Panc1 (cell line): ENCODE results near the gene OR6Y1.

Source experiments
- POLR2AphosphoS5 ChIP-seq: IDR thresholded peaks from 2 replicates; pipeline ENCODE4 v1.6.1; 2012; ENCODE audit warnings: mild to moderate bottlenecking, low read depth, low read length, moderate library complexity
- SIN3A ChIP-seq: IDR thresholded peaks from 2 replicates; pipeline ENCODE4 v1.6.1; 2012; ENCODE audit warnings: low read depth, mild to moderate bottlenecking, low read length, moderate library complexity, borderline replicate concordance; ENCODE audit not compliant: insufficient read depth
- TCF7L2 ChIP-seq: IDR thresholded peaks from 2 replicates; pipeline ENCODE4 v1.6.1; 2011; ENCODE audit warnings: mild to moderate bottlenecking, low read depth, low read length, inconsistent platforms
- TF ChIP-seq, protein P1 (sequence below): fragments of 450-650 bp; IDR thresholded peaks from 2 replicates; pipeline ENCODE4 v1.5.1; 2017; ENCODE audit warnings: mild to moderate bottlenecking

DNA sequence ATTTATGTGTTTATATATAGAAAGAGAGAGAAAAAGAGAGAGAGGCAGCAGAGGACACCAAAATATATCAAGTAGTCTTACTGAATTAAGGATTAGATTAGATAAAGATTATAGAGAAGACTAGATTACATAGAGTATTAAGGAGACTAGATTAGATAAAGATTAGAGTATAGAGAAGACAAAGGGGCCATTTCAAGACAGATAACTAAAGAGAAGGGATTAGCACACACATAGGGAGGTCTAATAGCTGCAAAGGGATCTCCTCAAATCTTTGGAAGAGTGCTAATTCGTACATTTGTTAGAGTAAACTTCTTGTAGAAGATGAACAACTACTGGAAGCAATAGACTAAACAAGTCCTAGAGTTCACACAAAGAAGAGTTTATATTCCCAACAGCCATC lies 34.2 kb downstream of the OR6Y1 start:
- TF ChIP-seq, protein P1, sequence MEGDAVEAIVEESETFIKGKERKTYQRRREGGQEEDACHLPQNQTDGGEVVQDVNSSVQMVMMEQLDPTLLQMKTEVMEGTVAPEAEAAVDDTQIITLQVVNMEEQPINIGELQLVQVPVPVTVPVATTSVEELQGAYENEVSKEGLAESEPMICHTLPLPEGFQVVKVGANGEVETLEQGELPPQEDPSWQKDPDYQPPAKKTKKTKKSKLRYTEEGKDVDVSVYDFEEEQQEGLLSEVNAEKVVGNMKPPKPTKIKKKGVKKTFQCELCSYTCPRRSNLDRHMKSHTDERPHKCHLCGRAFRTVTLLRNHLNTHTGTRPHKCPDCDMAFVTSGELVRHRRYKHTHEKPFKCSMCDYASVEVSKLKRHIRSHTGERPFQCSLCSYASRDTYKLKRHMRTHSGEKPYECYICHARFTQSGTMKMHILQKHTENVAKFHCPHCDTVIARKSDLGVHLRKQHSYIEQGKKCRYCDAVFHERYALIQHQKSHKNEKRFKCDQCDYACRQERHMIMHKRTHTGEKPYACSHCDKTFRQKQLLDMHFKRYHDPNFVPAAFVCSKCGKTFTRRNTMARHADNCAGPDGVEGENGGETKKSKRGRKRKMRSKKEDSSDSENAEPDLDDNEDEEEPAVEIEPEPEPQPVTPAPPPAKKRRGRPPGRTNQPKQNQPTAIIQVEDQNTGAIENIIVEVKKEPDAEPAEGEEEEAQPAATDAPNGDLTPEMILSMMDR = no peak
- TF ChIP-seq TCF7L2 (no peak), SIN3A (no peak), POLR2AphosphoS5 (no peak)
